Measurements from ENCODE around the gene POLR3B.

DNA sequence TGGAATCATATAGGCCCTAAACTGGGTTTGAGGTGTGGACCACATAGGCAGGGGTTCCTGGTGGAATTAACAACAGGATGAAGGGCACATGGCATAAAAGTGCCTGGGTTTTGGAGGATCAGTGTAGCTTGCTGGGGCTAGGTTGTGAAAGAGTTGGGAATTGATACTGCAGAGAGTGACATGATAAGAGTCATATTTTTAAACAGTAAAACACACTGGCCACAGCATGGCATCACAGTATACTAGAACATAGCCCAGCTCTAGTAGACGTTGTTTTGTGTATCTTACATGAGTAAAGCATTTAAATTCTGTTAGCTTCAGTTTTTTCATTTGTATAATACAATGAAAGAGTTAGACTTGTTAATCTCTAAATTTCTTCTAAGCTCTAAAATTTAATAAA, 102.0 kb downstream of the POLR3B start:
- TF ChIP-seq, protein P1, sequence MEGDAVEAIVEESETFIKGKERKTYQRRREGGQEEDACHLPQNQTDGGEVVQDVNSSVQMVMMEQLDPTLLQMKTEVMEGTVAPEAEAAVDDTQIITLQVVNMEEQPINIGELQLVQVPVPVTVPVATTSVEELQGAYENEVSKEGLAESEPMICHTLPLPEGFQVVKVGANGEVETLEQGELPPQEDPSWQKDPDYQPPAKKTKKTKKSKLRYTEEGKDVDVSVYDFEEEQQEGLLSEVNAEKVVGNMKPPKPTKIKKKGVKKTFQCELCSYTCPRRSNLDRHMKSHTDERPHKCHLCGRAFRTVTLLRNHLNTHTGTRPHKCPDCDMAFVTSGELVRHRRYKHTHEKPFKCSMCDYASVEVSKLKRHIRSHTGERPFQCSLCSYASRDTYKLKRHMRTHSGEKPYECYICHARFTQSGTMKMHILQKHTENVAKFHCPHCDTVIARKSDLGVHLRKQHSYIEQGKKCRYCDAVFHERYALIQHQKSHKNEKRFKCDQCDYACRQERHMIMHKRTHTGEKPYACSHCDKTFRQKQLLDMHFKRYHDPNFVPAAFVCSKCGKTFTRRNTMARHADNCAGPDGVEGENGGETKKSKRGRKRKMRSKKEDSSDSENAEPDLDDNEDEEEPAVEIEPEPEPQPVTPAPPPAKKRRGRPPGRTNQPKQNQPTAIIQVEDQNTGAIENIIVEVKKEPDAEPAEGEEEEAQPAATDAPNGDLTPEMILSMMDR (IDR thresholded peaks at IDR 0.05): no peak
- TF ChIP-seq POLR2A (IDR thresholded peaks at IDR 0.05): no peak
- TF ChIP-seq POLR2AphosphoS5 (IDR thresholded peaks at IDR 0.05): no peak
- TF ChIP-seq EP300 (IDR thresholded peaks at IDR 0.05; ENCODE audit: low read depth): no peak

Data from transverse colon (tissue), 4 donors.